Measurements from ENCODE around the gene GBP5. TPM values are rescaled to one million over a fixed set of nuclear protein-coding genes. Genes with fewer than 3 reads are reported as not detected.
"Not testable (repeated sequence)": the region's sequence is repeated elsewhere in the genome, so short reads cannot be mapped to it uniquely, and the experiment has no call there.

The GBP5 gene
- total RNA-seq, result 1.4 TPM

GRCh38 chr1:89272269-89273041 lies at the start of gene GBP5:
GBP5 (minus strand) TSS chr1:89272860; CDS start chr1:89269555, 3,305 bp downstream.
- DNase-seq, result not testable (repeated sequence)

GRCh38 chr1:89322402-89322801 lies 49.7 kb upstream of the GBP5 start:
- no peak for DNase-seq

GRCh38 chr1:89312572-89312971 lies 39.9 kb upstream of the GBP5 start:
- DNase-seq, result no peak

- no peak for DNase-seq
These were observed 39.1 kb upstream of the GBP5 start for GRCh38 chr1:89311757-89312156.

- DNase-seq, result no peak
These were observed 38.3 kb upstream of the GBP5 start for GRCh38 chr1:89310976-89311375.

GRCh38 chr1:89310505-89310904 lies 37.8 kb upstream of the GBP5 start:
- DNase-seq, result peak; percentile 35

- no peak for DNase-seq
These were observed 37.2 kb upstream of the GBP5 start for GRCh38 chr1:89309828-89310227.

GRCh38 chr1:89306273-89306672 lies 33.6 kb upstream of the GBP5 start:
- DNase-seq, result no peak

GRCh38 chr1:89305493-89305892 lies 32.8 kb upstream of the GBP5 start:
- DNase-seq, result no peak

- no peak for DNase-seq
These were observed 32.0 kb upstream of the GBP5 start for GRCh38 chr1:89304572-89305230.

- DNase-seq, result no peak
These were observed 30.2 kb upstream of the GBP5 start for GRCh38 chr1:89302697-89303332.

- DNase-seq, result not testable (repeated sequence)
These were observed 27.2 kb upstream of the GBP5 start for GRCh38 chr1:89299739-89300463.

GRCh38 chr1:89298461-89298860 lies 25.8 kb upstream of the GBP5 start:
- no peak for DNase-seq

GRCh38 chr1:89295187-89295586 lies 22.5 kb upstream of the GBP5 start:
- DNase-seq, result no peak

GRCh38 chr1:89291276-89291675 lies 18.6 kb upstream of the GBP5 start:
- no peak for DNase-seq

GRCh38 chr1:89288051-89288340 lies 15.3 kb upstream of the GBP5 start:
- DNase-seq, result no peak

- no peak for DNase-seq
These were observed 14.8 kb upstream of the GBP5 start for GRCh38 chr1:89287181-89288050.

- no peak for DNase-seq
These were observed 14.0 kb upstream of the GBP5 start for GRCh38 chr1:89286549-89287180.

GRCh38 chr1:89285745-89286380 lies 13.2 kb upstream of the GBP5 start:
- DNase-seq, result no peak

- DNase-seq, result not testable (repeated sequence)
These were observed 11.6 kb upstream of the GBP5 start for GRCh38 chr1:89284078-89284763.

Measured in skin of body (tissue), 2 donors.